K562 (cell line): Measurements from ENCODE around the gene LYST.

Experiments
- CHD4 ChIP-seq: fragments of 200-600 bp; sonication (generic); IDR thresholded peaks from 3 replicates; pipeline ENCODE4 v1.6.1; 2012; ENCODE audit warnings: low read depth, mild to moderate bottlenecking, mixed read lengths, low read length, inconsistent platforms; ENCODE audit not compliant: insufficient read depth, insufficient replicate concordance, poor library complexity, severe bottlenecking
- MYC ChIP-seq, 2 experiments: fragments of 250-450 bp in 1 of 2; sonication (Bioruptor Pico) in 1 of 2; IDR thresholded peaks; 2 replicates each; pipeline versions ENCODE4 v1.5.1 to v1.6.1; 2012 to 2021; ENCODE audit warnings: low read depth in 2 of 2, borderline replicate concordance in 1 of 2, improper control_type of control experiment in 1 of 2, low read length in 1 of 2, mild to moderate bottlenecking in 1 of 2, moderate library complexity in 1 of 2
- NR2C2 ChIP-seq, 2 experiments: fragments of 200-800 bp in 1 of 2; sonication (Bioruptor generic) in 1 of 2; sonication (generic) in 1 of 2; formaldehyde crosslinking in 1 of 2; IDR thresholded peaks; 2 replicates each; pipeline versions ENCODE4 v1.6.1 to v1.8.0; 2016 to 2022; ENCODE audit warnings: mild to moderate bottlenecking in 1 of 2, missing compliant biosample characterization in 1 of 2, missing genetic modification characterization in 1 of 2, missing genetic modification reagents in 1 of 2
- RFX1 ChIP-seq: fragments of 450-650 bp; IDR thresholded peaks from 2 replicates; pipeline ENCODE4 v1.6.1; 2016; ENCODE audit warnings: mild to moderate bottlenecking, moderate library complexity
- TRIM25 ChIP-seq: fragments of 450-650 bp; IDR thresholded peaks from 2 replicates; pipeline ENCODE4 v1.7.0; 2016; ENCODE audit warnings: borderline replicate concordance
- ZNF232 ChIP-seq: sonication (generic); formaldehyde crosslinking; IDR thresholded peaks from 2 replicates; pipeline ENCODE4 v1.8.0; 2022; ENCODE audit warnings: mild to moderate bottlenecking, missing genetic modification reagents

- TF ChIP-seq TRIM25 (no peak), CHD4 (no peak), NR2C2 (CRISPR knock-in tag; IDR thresholded peaks at IDR 0.05) (no peak), NR2C2 (tag; IDR thresholded peaks at IDR 0.05) (no peak), RFX1 (no peak), MYC (IDR thresholded peaks at IDR 0.05; ENCODE audit: low read depth, low read length) (no peak), MYC (CRISPR knock-in tag; IDR thresholded peaks at IDR 0.05; ENCODE audit: borderline replicate concordance, low read depth) (no peak), ZNF232 (CRISPR knock-in tag) (no peak)
These were observed 8.4 kb upstream of the LYST start for GRCh38 chr1:235875036-235875597.
